Ascending aorta (tissue), 2 donors: ENCODE results near the gene NSD1. TPM values are rescaled to one million over a fixed set of nuclear protein-coding genes. Genes with fewer than 3 reads are reported as not detected.

Experiments used
- DNase-seq, 2 donors: peaks; one replicate each; pipeline ENCODE4 v3.0.0-alpha.2; 2019; ENCODE audit warnings: low spot score in 2 of 2
- H3K27ac ChIP-seq, 2 donors: fragments of 200-600 bp; sonication (generic); one replicate each; pipeline ENCODE4 v1.5.1; 2016 to 2017; ENCODE audit warnings: mild to moderate bottlenecking in 1 of 2
- H3K27me3 ChIP-seq: fragments of 200-600 bp; sonication (generic); one replicate; pipeline ENCODE4 v1.5.1; 2017
- H3K36me3 ChIP-seq, 2 donors: fragments of 200-600 bp; sonication (generic); one replicate each; pipeline ENCODE4 v1.5.1; 2016
- H3K4me1 ChIP-seq, 2 donors: fragments of 200-600 bp; sonication (generic); one replicate each; pipeline ENCODE4 v1.5.1; 2016 to 2017; ENCODE audit warnings: mild to moderate bottlenecking in 1 of 2
- H3K4me3 ChIP-seq, 2 donors: fragments of 200-600 bp; sonication (generic); one replicate each; pipeline ENCODE4 v1.5.1; 2016 to 2017; ENCODE audit warnings: mild to moderate bottlenecking in 1 of 2
- H3K9me3 ChIP-seq, 2 donors: fragments of 200-600 bp; sonication (generic); one replicate each; pipeline ENCODE4 v1.5.1; 2016
- CTCF ChIP-seq, 3 experiments: fragments of 200-600 bp in 2 of 3; fragments of 450-650 bp in 1 of 3; sonication (generic) in 2 of 3; IDR thresholded peaks; one replicate each; pipeline ENCODE4 v1.5.1; 2016 to 2019; ENCODE audit warnings: antibody characterized with exemption in 3 of 3, mild to moderate bottlenecking in 1 of 3, moderate library complexity in 1 of 3
- intact Hi-C: fragments of 100-400 bp; cut with DNase I; formaldehyde crosslinking; loops from one replicate; pipeline ENCODE4 v1.15.1; 2023
- total RNA-seq: library from RNA; depleted of rRNA; stranded (reverse); fragments of >200 nt; gene quantifications from one replicate; pipeline ENCODE4 v1.1.0, GENCODE V29; 2016

The NSD1 gene
- total RNA-seq, 1 donor from 2014 or later: 22.7 TPM

- no peak overlapping the region for H3K27ac ChIP-seq
- H3K27me3 ChIP-seq: no peaks in the 10 kb centered on the region
- DNase-seq: no peak
- H3K4me1 ChIP-seq: peaks cover 16 to 31% of the 10 kb centered on the region in 2 donors
- no peak for TF ChIP-seq CTCF (IDR thresholded peaks at IDR 0.05)
- no peak overlapping the region for H3K4me3 ChIP-seq
- peaks cover 2 to 29% of the 10 kb centered on the region in 2 donors for H3K36me3 ChIP-seq
- intact Hi-C loops: loop anchor here (10.0 kb wide), 2 partner anchors 664 to 846 kb away; partner anchors contain the start of genes NHP2 and TSPAN17
- H3K9me3 ChIP-seq: no peaks in the 10 kb centered on the region
These were observed 175.2 kb downstream of the NSD1 start for GRCh38 chr5:177308740-177309139.

DNA sequence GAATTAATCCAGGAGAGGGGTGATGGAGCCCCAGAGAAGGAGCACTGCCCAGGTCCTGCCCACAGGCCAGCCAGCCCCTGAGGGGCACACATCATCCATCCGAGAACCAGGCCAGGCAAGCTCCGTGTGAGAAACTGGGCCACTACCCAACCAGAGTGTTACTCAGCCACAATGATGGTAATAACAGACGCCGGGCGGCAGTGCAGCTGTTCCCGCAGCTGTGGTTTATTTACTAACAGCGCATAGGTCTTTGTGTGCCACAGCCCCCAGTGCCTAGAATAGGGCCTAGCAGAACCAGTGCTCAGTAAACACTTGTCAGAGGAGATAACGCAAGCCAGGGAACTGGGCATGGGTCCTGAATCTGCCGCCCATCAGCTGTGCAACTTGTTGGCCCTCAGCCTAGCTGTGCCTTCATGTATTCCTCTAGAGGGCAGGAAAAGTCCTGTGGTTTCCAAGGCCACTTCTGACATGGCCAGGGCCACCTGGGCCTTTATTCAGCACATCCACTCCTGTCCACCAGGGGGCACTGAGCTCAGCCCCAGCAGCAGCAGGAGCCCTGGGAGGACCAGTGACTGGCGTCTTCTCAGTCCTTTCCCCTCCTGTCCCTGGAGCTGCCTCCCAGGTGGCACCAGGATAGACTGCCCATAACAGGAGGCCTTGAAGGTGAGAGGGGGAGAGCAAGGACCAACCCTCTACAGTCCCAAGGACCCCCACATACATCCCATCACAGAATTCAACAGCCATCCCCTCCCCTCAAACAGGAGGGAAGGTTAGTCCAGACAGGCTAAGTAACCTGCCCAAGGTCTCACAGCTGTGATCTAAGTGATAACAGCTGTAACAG lies 176.0 kb downstream of the NSD1 start:
- no peaks in the 10 kb centered on the region for H3K9me3 ChIP-seq
- H3K36me3 ChIP-seq: peaks cover 2 to 29% of the 10 kb centered on the region in 2 donors
- DNase-seq: no peak
- TF ChIP-seq CTCF (IDR thresholded peaks at IDR 0.05): peak; percentile 43 to 81 (median 75)
- no peak overlapping the region for H3K4me3 ChIP-seq
- no peak overlapping the region for H3K27ac ChIP-seq
- intact Hi-C loops: loop anchor here (5.0 to 10.0 kb wide), 5 partner anchors 143 to 845 kb away; partner anchors contain the start of genes DDX41, NHP2, PDLIM7 and TSPAN17
- no peaks in the 10 kb centered on the region for H3K27me3 ChIP-seq
- peaks cover 16 to 27% of the 10 kb centered on the region in 2 donors for H3K4me1 ChIP-seq

GRCh38 chr5:177310332-177310731 lies 176.8 kb downstream of the NSD1 start:
- H3K27ac ChIP-seq: no peak overlapping the region
- TF ChIP-seq CTCF (IDR thresholded peaks at IDR 0.05): no peak
- peaks cover 12 to 19% of the 10 kb centered on the region in 2 donors for H3K4me1 ChIP-seq
- H3K9me3 ChIP-seq: no peaks in the 10 kb centered on the region
- peak in 1 of 2 donors; percentile 63 for DNase-seq
- intact Hi-C loops: loop anchor here (5.0 kb wide), 3 partner anchors 142 to 207 kb away; partner anchors contain the start of genes DDX41 and PDLIM7
- H3K27me3 ChIP-seq: no peaks in the 10 kb centered on the region
- peaks cover 2 to 28% of the 10 kb centered on the region in 2 donors for H3K36me3 ChIP-seq
- no peak overlapping the region for H3K4me3 ChIP-seq

DNA sequence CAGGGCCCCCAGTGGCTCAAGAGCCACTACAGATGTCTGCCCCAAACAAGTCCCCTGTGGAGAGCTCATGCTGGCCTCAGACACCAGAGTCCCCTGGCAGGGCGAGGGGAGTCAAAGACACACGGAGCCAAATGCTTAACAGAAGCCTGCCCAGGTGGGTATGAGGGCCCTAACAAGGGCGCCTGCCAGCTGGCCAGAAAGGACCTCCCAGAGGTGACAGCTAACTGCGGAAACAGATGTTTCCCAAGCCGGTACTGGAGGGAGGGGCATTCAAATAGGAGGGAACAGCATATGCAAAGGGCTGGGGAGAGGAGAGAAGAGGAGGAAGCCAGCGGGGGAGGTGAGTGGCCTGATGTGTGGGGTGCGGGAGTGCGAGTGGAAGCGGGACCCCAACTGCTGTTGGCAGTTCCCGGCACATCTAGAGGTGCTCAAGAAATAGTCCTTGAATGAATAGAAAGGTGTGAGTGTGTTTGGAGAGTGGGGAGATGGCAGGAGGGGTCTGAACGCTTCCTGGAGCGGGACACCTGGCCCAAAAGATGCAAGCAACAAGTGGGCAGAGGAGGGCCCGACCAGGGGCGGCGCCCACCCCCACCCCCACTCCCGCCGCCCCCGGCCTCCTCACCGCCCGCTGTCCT lies 177.3 kb downstream of the NSD1 start:
- TF ChIP-seq CTCF (IDR thresholded peaks at IDR 0.05): no peak
- intact Hi-C loops: loop anchor here (5.0 kb wide), 3 partner anchors 141 to 206 kb away; partner anchors contain the start of genes DDX41 and PDLIM7
- Histone ChIP-seq H3K36me3 (peaks cover 2 to 23% of the 10 kb centered on the region in 2 donors), H3K4me1 (peaks cover 12 to 18% of the 10 kb centered on the region in 2 donors), H3K27ac (no peak overlapping the region), H3K9me3 (no peaks in the 10 kb centered on the region), H3K27me3 (no peaks in the 10 kb centered on the region), H3K4me3 (peak overlapping the region; percentile 57 to 66)
- DNase-seq: no peak

- DNase-seq: no peak
- peaks cover 2 to 19% of the 10 kb centered on the region in 2 donors for H3K36me3 ChIP-seq
- H3K27ac ChIP-seq: no peak overlapping the region
- TF ChIP-seq CTCF (IDR thresholded peaks at IDR 0.05): no peak
- intact Hi-C loops: loop anchor here (5.0 kb wide), 3 partner anchors 141 to 206 kb away; partner anchors contain the start of genes DDX41 and PDLIM7
- peak overlapping the region; percentile 57 to 66 for H3K4me3 ChIP-seq
- peaks cover 12 to 18% of the 10 kb centered on the region in 2 donors for H3K4me1 ChIP-seq
- no peaks in the 10 kb centered on the region for H3K27me3 ChIP-seq
- H3K9me3 ChIP-seq: no peaks in the 10 kb centered on the region
These were observed 177.8 kb downstream of the NSD1 start for GRCh38 chr5:177311392-177311722.
